Measurements from ENCODE around the gene PDSS2.
A peak's percentile ranks its signal among the peaks of the same experiment; 100 is the strongest.

PDSS2 gene

DNA sequence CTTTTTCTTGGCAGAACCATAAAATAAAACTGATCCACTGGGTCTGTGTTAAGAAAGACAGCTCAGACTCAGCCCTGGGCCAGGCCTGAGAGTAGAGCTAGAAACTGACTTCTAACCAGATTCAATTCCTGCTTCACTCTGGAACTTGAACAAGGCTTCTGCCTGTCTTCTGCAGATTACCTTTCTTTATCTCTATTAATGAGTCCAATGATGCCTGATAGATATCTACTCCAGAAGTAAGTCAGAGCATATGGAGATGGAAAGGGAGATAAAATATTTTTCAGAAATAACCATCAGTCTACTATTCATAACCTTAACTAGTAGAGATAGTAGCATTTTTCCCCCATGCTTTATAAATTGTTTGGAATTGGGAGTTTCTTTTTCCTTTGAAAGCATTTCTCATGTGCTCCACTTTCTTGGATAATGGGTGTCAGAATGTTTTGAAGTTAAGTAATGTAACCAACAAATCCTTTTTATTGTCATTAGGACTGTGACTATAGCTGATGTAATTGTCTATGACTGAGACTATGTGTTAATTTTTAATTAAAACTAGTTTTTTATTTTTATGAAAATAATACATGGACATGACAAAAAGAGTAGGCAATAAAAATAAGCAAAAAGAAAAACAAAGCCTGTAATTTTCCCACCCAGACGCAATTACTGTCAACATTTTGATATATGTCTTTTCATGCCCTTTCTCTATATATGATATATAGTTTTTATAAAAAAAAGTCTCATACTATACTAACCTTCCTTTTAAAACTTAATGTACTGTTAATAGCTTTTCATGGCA is 37.7 kb upstream of the PDSS2 start:
- H3K4me3 ChIP-seq (ENCODE audit: low read length, poor library complexity, severe bottlenecking), result no peak overlapping the region
- TF ChIP-seq, protein P1, sequence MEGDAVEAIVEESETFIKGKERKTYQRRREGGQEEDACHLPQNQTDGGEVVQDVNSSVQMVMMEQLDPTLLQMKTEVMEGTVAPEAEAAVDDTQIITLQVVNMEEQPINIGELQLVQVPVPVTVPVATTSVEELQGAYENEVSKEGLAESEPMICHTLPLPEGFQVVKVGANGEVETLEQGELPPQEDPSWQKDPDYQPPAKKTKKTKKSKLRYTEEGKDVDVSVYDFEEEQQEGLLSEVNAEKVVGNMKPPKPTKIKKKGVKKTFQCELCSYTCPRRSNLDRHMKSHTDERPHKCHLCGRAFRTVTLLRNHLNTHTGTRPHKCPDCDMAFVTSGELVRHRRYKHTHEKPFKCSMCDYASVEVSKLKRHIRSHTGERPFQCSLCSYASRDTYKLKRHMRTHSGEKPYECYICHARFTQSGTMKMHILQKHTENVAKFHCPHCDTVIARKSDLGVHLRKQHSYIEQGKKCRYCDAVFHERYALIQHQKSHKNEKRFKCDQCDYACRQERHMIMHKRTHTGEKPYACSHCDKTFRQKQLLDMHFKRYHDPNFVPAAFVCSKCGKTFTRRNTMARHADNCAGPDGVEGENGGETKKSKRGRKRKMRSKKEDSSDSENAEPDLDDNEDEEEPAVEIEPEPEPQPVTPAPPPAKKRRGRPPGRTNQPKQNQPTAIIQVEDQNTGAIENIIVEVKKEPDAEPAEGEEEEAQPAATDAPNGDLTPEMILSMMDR (conservative IDR thresholded peaks at IDR 0.05; ENCODE audit: low read length), result no peak
- TF ChIP-seq EZH2phosphoT487 (IDR thresholded peaks at IDR 0.05; ENCODE audit: borderline replicate concordance), result no peak
- no peaks in the 10 kb centered on the region for H3K9me3 ChIP-seq (ENCODE audit: insufficient read depth, low read depth, low read length)
- H3K27me3 ChIP-seq (ENCODE audit: insufficient read depth, low read length, poor library complexity, severe bottlenecking), result no peaks in the 10 kb centered on the region
- H3K36me3 ChIP-seq (ENCODE audit: insufficient read depth, low read length), result no peaks in the 10 kb centered on the region
- H3K4me2 ChIP-seq (ENCODE audit: low read depth, low read length, poor library complexity, severe bottlenecking), result peak overlapping the region; percentile 93
- H3K79me2 ChIP-seq (ENCODE audit: insufficient read depth, low read length), result peaks cover 81% of the 10 kb centered on the region
- H3K9me2 ChIP-seq (replicated peaks; ENCODE audit: low read depth, low read length), result no peaks in the 10 kb centered on the region
- H3F3A ChIP-seq (ENCODE audit: low read depth), result peaks cover 2% of the 10 kb centered on the region; the same call in 1 of the 2 replicates
- H3K4me1 ChIP-seq (ENCODE audit: insufficient read depth, low read length, poor library complexity, severe bottlenecking), result peaks cover 80% of the 10 kb centered on the region
- peaks cover 23% of the 10 kb centered on the region for H4K20me1 ChIP-seq (ENCODE audit: insufficient read depth, low read length, poor library complexity, severe bottlenecking)
- H2AFZ ChIP-seq (ENCODE audit: low read length), result no peak overlapping the region
- H3K9ac ChIP-seq (ENCODE audit: low read depth, low read length, poor library complexity, severe bottlenecking), result no peak overlapping the region

DNA sequence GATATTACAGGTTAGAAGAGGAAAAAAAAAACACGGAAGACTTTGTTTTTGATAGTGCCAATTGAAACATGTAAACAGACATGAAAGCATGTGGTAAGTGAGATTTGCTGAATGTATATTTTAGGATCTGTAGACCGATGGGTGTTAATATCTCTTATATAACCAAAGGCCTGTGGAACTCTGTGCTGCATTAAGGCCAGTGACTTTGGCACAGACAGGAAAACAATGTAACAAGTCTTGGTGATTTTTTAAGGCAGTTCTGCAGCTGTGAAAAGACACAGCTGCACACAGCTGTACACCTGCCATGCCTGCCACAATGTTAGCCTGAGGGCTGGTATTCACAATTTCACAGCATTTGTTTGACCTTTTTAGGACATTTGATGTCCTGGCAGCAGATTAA is 36.6 kb upstream of the PDSS2 start:
- Histone ChIP-seq H3K9ac (ENCODE audit: low read depth, low read length, poor library complexity, severe bottlenecking) (no peak overlapping the region), H4K20me1 (ENCODE audit: insufficient read depth, low read length, poor library complexity, severe bottlenecking) (peaks cover 20% of the 10 kb centered on the region), H3K4me2 (ENCODE audit: low read depth, low read length, poor library complexity, severe bottlenecking) (peak overlapping the region; percentile 93), H3K27me3 (ENCODE audit: insufficient read depth, low read length, poor library complexity, severe bottlenecking) (no peaks in the 10 kb centered on the region), H2AFZ (ENCODE audit: low read length) (no peak overlapping the region), H3K4me3 (ENCODE audit: low read length, poor library complexity, severe bottlenecking) (peak overlapping the region; percentile 89), H3F3A (ENCODE audit: low read depth) (peaks cover 2% of the 10 kb centered on the region; the same call in 1 of the 2 replicates), H3K4me1 (ENCODE audit: insufficient read depth, low read length, poor library complexity, severe bottlenecking) (peaks cover 82% of the 10 kb centered on the region), H3K9me2 (replicated peaks; ENCODE audit: low read depth, low read length) (no peaks in the 10 kb centered on the region), H3K36me3 (ENCODE audit: insufficient read depth, low read length) (no peaks in the 10 kb centered on the region), H3K9me3 (ENCODE audit: insufficient read depth, low read depth, low read length) (no peaks in the 10 kb centered on the region), H3K79me2 (ENCODE audit: insufficient read depth, low read length) (peaks cover 81% of the 10 kb centered on the region)
- TF ChIP-seq EZH2phosphoT487 (IDR thresholded peaks at IDR 0.05; ENCODE audit: borderline replicate concordance), result no peak
- TF ChIP-seq, protein P1 (conservative IDR thresholded peaks at IDR 0.05; ENCODE audit: low read length), result no peak

DNA sequence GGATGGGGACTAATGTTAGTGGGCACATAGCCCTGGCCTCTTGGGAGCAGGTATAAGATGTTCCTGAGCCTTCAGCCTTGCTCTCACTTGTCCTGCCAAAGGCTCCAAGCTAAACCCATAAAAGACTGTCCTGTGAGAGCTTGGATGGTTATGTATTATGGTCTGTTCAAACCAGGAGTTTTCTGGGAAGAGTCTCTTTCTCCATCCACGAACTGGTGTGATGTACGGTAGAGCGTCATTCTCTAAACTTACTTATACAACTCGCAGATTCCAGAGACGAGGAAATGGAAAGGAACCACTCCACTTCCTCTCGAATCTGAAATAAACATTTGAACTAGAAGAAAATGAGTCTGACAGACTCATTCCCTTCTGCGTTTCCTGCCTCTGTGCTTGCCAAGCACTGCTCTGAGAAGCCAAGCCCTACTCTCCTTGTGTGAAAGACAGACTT is 35.9 kb upstream of the PDSS2 start:
- Histone ChIP-seq H3K4me1 (ENCODE audit: insufficient read depth, low read length, poor library complexity, severe bottlenecking) (peaks cover 81% of the 10 kb centered on the region), H3K27me3 (ENCODE audit: insufficient read depth, low read length, poor library complexity, severe bottlenecking) (no peaks in the 10 kb centered on the region), H3K4me2 (ENCODE audit: low read depth, low read length, poor library complexity, severe bottlenecking) (peak overlapping the region; percentile 93), H3K9ac (ENCODE audit: low read depth, low read length, poor library complexity, severe bottlenecking) (no peak overlapping the region), H4K20me1 (ENCODE audit: insufficient read depth, low read length, poor library complexity, severe bottlenecking) (peaks cover 20% of the 10 kb centered on the region), H3K36me3 (ENCODE audit: insufficient read depth, low read length) (no peaks in the 10 kb centered on the region), H3K79me2 (ENCODE audit: insufficient read depth, low read length) (peaks cover 84% of the 10 kb centered on the region), H2AFZ (ENCODE audit: low read length) (no peak overlapping the region), H3K4me3 (ENCODE audit: low read length, poor library complexity, severe bottlenecking) (peak overlapping the region; percentile 89), H3K9me3 (ENCODE audit: insufficient read depth, low read depth, low read length) (no peaks in the 10 kb centered on the region), H3F3A (ENCODE audit: low read depth) (peaks cover 2% of the 10 kb centered on the region; the same call in 1 of the 2 replicates), H3K9me2 (replicated peaks; ENCODE audit: low read depth, low read length) (no peaks in the 10 kb centered on the region)
- no peak for TF ChIP-seq EZH2phosphoT487 (IDR thresholded peaks at IDR 0.05; ENCODE audit: borderline replicate concordance)
- TF ChIP-seq, protein P1 (conservative IDR thresholded peaks at IDR 0.05; ENCODE audit: low read length), result no peak
